Measurements from ENCODE around the gene NRIP1. TPM values are rescaled to one million over a fixed set of nuclear protein-coding genes. Genes with fewer than 3 reads are reported as not detected.

Gene NRIP1
- total and polyA plus RNA-seq, 2 of the 13 experiments (the other 11 are each of a cell fraction or from before 2014, with no cell fraction given) = 21.0 to 69.0 TPM

DNA sequence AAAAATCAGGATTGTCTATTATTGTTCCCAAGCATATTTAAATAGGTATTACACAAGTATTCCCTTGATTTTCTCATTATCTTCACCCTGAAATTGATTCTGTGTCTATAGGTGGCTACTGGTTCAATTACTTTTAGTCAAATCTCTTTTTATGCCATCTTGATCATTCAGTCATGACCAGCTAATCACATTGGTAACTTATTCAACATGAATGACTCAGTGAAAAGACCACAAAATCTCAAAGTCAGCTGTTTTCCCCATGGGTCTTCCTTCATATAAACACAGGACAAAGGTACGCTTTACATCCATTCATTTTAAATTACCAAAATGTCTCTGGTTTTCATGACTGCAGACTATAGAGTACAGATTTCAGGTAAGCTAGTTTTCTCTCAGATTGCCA is 23.7 kb upstream of the NRIP1 start:
- no peak for TF ChIP-seq FOXA3 (CRISPR knock-in tag; IDR thresholded peaks at IDR 0.05)
- peak in 1 of 2 experiments; percentile 45; a peak in 2 of 4 replicates for TF ChIP-seq MAFK (conservative IDR thresholded peaks at IDR 0.05 in 1 of 2, IDR thresholded peaks at IDR 0.05 in 1 of 2; ENCODE audit: low read length in 2 of 2)
- 0 out of 2 replicates have a peak, but pooled peaks have one; percentile 8 for TF ChIP-seq MAFF (IDR thresholded peaks at IDR 0.05; ENCODE audit: low read depth, low read length)
- TF ChIP-seq CHD4 (IDR thresholded peaks at IDR 0.05; ENCODE audit: borderline replicate concordance, low read length) = no peak
- POLR2A ChIA-PET = no interaction called here
- intact Hi-C loops (cut with micrococcal nuclease; ENCODE audit: unreplicated experiment) (no loop called here), in situ Hi-C loops (cut with HindIII; ENCODE audit: extremely low pct_ligation_motif_present, low pct_unique_long_range_greater_than_20kb) (no loop called here)
- Histone ChIP-seq H3K4me2 (ENCODE audit: low read depth, low read length) (no peak overlapping the region), H3K79me2 (ENCODE audit: insufficient read depth, low read length) (no peaks in the 10 kb centered on the region), H3K36me3 (replicated peaks in 1 of 2; ENCODE audit: control insufficient read depth in 1 of 2, insufficient read depth in 2 of 2, low read length in 2 of 2) (no peaks in the 10 kb centered on the region), H3K4me3 (replicated peaks in 1 of 3; ENCODE audit: insufficient read depth in 1 of 3, low read depth in 2 of 3, low read length in 3 of 3) (no peak overlapping the region), H3K27ac (ENCODE audit: extremely low read length, insufficient read depth, low read length) (no peak overlapping the region), H3K9ac (ENCODE audit: insufficient read depth, low read depth, low read length) (no peak overlapping the region), H3K9me3 (ENCODE audit: low read length) (no peaks in the 10 kb centered on the region), H2AFZ (ENCODE audit: low read length) (no peak overlapping the region), H4K20me1 (ENCODE audit: insufficient read depth, low read length) (no peaks in the 10 kb centered on the region), H3K4me1 (ENCODE audit: insufficient read depth, low read length) (peaks cover 13% of the 10 kb centered on the region), H3K27me3 (ENCODE audit: control insufficient read depth in 1 of 2, insufficient read depth in 2 of 2, low read length in 2 of 2) (no peaks in the 10 kb centered on the region)
- no peak for FAIRE-seq
- CTCF ChIA-PET (ENCODE audit: low intra/inter-chr PET ratio, low total read pairs) = no interaction called here
- WGBS (ENCODE audit: low lambda C conversion rate) = 100% methylated on average over 1 of the region's 1 CpG
- no peak for DNase-seq (ENCODE audit: low spot score)
- BruUV-seq (replicated peaks) = no TSS peak
- no peak for ATAC-seq

DNA sequence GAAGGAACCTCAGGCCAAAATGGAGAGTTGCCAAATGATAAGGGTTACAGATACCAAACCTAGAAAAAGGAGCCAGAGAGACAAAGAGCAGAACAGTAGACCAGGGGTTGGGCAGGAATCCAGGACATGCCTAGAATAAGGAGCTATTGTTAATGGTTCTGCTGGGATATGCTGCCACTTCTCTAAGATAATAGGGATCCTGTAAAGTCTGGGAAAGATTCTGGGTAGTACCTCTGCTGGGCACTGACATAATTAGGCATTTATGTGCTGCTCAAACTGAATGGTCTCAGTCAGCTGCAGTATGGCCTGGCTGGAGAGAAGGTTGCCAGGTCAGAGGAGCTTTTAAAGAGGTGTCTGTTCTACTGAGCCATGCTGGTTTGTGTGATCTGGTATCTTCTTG is 19.9 kb upstream of the NRIP1 start:
- TF ChIP-seq ZNF709 (CRISPR knock-in tag; IDR thresholded peaks at IDR 0.05) (no peak), SOX5 (CRISPR knock-in tag; IDR thresholded peaks at IDR 0.05; ENCODE audit: borderline replicate concordance) (peak; percentile 25; the same call in 1 of the 2 replicates), SOX13 (IDR thresholded peaks at IDR 0.05) (no peak), SOX13 (CRISPR knock-in tag; conservative IDR thresholded peaks at IDR 0.05 in 1 of 2, IDR thresholded peaks at IDR 0.05 in 1 of 2) (peak in 1 of 2 experiments; percentile 60; a peak in 2 of 4 replicates), SOX6 (IDR thresholded peaks at IDR 0.05) (no peak), SOX6 (CRISPR knock-in tag; IDR thresholded peaks at IDR 0.05) (peak; percentile 37; the same call in 1 of the 2 replicates)
- Histone ChIP-seq H3K9me3 (ENCODE audit: low read length) (no peaks in the 10 kb centered on the region), H3K4me3 (replicated peaks in 1 of 3; ENCODE audit: insufficient read depth in 1 of 3, low read depth in 2 of 3, low read length in 3 of 3) (no peak overlapping the region), H4K20me1 (ENCODE audit: insufficient read depth, low read length) (no peaks in the 10 kb centered on the region), H3K4me2 (ENCODE audit: low read depth, low read length) (no peak overlapping the region), H3K27me3 (ENCODE audit: control insufficient read depth in 1 of 2, insufficient read depth in 2 of 2, low read length in 2 of 2) (no peaks in the 10 kb centered on the region), H2AFZ (ENCODE audit: low read length) (no peak overlapping the region), H3K79me2 (ENCODE audit: insufficient read depth, low read length) (no peaks in the 10 kb centered on the region), H3K36me3 (replicated peaks in 1 of 2; ENCODE audit: control insufficient read depth in 1 of 2, insufficient read depth in 2 of 2, low read length in 2 of 2) (no peaks in the 10 kb centered on the region), H3K4me1 (ENCODE audit: insufficient read depth, low read length) (peaks cover 13% of the 10 kb centered on the region), H3K9ac (ENCODE audit: insufficient read depth, low read depth, low read length) (no peak overlapping the region), H3K27ac (ENCODE audit: extremely low read length, insufficient read depth, low read length) (no peak overlapping the region)
- DNase-seq (ENCODE audit: low spot score) = peak; percentile 61
- intact Hi-C loops (cut with micrococcal nuclease; ENCODE audit: unreplicated experiment) = no loop called here
- FAIRE-seq = no peak
- in situ Hi-C loops (cut with HindIII; ENCODE audit: extremely low pct_ligation_motif_present, low pct_unique_long_range_greater_than_20kb) = no loop called here
- ChIA-PET CTCF (ENCODE audit: low intra/inter-chr PET ratio, low total read pairs) (no interaction called here), POLR2A (interaction anchor here (0.9 kb wide), 1 partner anchor 37 kb away, joined by 3 read pairs; no protein-coding TSS in a partner anchor)
- ATAC-seq = peak; percentile 62
- no TSS peak for BruUV-seq (replicated peaks)

Measured in HepG2 (cell line).